ENCODE data around the gene TSTD2.
A peak's percentile ranks its signal among the peaks of the same experiment; 100 is the strongest.

The TSTD2 gene

DNA sequence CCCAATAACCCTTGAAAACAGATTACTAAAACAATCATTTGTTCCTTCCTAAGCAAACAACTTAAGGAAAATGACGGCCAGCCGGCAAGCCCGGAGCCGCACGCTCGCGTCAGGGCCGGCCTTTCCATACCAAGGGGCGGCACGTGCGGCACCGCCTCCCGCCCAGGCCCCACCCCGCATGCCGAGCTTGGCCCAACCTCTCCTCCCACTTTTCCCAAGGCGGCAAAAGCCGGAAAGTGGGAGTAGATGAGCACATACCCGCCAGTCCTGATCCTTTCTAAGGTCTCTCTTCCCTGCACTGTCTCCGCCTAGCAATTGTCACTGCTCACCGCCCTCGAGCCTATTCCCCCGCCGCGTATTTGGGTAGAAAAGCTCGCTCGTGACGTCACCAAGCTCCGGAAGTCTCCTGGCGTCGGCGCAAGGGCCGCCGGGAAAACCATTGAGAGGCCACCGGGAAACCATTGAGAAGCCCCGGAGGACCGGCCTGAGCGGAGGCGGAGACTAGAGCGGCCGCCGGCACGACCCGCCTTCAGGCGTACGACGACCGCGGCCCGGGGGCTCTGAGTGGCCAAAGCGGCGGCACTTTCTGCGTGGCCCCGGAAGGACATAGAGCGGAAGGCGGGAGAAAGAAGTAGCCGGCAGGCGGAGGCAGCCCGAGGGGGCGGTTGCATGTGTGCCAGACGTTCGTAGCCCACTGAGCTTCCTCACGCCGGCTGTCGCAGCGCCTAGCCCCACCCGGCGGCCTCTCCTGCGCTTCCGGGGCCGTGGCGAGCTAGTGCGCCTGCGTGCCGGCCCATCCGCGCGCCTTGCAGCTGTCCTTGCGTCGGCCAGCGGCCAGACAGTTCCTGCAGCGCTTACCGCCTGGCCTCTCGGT, at the start of gene TSTD2, which contains the start of gene NCBP1:
Gene TSTD2 (minus strand): TSS at position 384 of the 874 bp plus-strand sequence. CDS start 5,806 bp downstream, outside the sequence.
Gene NCBP1 (plus strand): TSS at position 837 of the 874 bp plus-strand sequence. CDS start 61 bp downstream, outside the sequence.
- peak; percentile 95 for DNase-seq (ENCODE audit: low spot score)

DNA sequence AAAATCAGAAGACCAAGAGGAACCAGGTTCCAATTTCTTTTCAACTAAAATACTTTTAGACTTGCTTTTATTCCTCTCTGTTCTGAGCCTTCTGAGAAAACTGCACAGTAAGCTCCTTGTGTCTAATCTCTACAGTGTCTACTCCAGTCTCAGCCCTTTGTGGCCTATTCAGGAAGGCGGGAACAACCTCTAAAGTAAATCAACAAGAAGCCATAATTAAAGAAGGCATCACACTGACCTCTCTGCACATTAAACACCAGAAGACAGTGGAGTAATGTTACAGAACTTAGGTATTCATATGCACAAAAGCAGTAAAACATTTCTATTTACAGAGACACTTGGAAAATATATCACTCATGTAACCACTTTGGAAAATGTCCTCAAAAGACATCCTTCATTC, 49.1 kb upstream of the TSTD2 start:
- DNase-seq (ENCODE audit: low spot score) = no peak

DNA sequence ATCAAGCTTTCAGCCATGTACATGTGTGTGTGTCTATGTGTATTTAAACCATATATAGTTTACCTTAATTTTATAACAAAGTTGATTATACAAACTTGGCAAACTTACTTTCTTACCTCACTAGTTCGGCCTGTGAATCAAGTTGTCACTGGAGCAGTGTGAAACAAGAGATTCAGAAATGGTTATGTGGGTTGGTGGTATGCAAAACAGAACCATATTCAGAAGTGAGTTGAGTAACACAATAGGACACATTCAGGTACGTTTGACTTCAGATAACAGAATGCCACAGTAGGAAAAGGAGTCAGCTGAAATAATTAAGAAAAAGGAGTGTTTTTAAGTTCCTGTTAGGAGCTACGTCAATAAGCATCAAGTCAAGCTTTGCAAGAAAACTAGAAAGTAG, 42.5 kb upstream of the TSTD2 start:
- no peak for DNase-seq (ENCODE audit: low spot score)

DNA sequence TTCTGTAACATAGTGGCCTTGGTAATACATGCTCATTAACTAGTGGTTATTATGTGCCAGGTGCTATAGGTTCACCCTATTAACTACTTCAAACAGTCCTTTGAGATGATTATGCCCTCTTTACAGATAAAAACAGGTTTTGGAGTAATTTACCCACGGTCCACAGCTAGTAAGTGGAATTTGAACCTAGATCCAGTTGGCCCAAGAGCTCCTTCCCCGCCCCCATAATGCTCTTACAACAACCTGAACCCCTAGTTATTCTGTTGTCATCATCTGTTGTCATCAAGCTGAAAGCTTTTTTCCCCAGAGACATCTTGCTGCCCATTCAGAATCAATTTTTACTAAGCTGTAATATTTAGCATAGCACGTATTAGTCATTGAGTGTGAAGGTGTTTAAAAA, 40.8 kb upstream of the TSTD2 start:
- no peak for DNase-seq (ENCODE audit: low spot score)

DNA sequence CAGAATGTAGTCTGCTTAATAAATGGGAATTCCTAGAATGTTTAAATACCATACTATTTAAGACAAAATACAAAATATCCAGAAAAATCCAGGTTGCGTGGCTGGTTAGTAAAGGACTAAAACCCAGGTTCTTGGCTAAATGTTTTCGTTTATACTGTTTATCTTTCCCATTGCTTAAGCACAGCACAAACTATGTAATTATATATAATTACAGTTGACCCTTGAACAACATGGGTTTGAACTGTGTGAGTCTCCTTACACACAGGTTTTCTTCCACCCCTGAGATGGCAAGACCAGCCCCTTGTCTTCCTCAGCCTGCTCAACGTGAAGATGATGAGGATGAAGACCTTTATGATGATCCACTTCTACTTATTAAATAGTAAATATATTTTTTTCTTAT, 39.2 kb upstream of the TSTD2 start:
- DNase-seq (ENCODE audit: low spot score) = no peak

DNA sequence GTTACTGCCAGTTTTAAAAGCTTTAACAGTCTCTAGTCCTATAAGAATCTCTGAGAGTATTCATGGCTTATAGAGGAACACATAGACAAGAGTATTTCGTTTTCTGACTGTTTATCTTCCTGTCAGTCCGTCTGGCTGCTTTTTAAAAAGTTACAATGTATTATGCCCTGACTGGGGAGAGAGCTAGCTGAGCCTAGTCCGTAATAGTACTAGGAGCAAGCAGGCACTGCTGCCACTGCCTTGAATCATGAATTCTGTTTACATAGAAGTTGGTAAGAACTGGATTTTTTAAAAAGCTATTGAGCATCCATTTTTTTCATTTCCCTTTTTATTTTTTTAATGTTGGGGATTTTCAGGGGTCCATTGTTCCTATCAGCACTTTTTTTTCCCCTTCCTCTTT, 37.4 kb upstream of the TSTD2 start:
- DNase-seq (ENCODE audit: low spot score) = no peak

DNA sequence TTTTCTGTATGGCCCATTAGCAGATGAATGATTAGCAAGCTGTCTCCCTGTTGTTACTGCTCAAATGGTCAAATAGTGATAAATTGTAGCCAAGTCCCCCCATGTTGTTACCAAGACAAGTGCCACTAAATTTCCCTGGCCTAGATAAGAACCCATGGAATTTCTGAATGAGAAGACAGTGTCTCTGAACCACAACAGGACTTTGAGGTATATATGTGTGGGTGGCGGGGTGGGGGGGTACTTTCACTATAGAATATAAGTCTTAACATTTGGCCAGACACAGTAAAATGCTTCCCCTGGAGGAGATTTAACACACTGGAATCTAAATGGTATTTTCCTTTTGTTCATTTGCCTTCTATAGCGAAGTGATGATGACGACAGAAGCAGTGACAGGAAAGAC, 35.3 kb upstream of the TSTD2 start:
- no peak for DNase-seq (ENCODE audit: low spot score)

DNA sequence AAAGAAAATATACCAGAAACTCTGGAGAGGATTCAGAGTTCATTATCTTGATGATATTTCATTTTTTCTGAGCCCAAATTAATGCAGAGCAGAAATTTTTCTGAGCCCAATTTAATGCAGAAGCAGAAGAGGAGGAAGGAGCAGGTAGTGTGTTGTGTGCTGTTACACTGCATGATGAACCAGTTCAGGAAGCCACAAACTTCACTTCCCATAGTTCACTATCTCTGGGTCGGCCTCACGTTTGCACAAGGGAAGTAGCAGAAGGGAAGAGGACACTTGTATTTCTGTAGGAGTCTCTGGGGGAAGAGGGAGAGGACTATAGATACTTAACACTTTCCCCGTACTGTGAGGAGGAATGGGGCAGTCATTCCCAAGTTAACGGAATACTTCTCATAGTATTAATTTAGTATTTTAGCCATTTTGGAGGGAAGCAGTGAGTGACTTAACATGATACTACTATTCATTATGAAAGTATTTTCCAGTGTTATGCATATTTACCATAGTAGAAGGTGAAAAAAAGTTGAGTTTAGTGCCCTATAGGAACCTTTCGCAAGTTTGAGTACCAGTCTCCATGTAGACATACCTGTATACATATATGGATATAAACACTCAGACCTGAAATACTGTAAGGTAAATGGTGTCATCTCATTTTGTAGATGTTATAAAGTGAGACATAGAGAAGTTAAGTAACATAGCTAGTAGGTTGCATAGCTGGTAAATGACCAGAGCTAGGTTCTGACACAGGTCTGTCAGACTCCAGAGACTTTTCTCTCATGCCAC, 33.9 kb upstream of the TSTD2 start:
- DNase-seq (ENCODE audit: low spot score) = no peak

DNA sequence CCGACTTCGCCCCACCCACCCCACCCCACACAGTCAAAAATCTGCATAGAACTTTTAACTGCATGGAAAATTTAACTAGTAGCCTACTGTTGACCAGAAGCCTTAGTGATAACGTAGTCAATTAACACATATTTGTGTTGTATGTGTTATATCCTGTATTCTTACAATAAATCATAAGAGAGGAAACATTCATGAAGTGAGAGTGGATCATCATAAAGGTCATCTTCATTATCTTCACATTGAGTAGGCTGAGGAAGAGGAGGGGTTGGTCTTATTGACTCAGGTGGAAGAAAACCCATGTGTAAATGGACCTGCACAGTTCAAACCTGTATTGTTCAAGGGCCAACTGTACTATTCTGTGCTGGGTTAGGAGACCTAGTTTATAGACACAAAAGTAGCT, 32.6 kb upstream of the TSTD2 start:
- DNase-seq (ENCODE audit: low spot score) = no peak

DNA sequence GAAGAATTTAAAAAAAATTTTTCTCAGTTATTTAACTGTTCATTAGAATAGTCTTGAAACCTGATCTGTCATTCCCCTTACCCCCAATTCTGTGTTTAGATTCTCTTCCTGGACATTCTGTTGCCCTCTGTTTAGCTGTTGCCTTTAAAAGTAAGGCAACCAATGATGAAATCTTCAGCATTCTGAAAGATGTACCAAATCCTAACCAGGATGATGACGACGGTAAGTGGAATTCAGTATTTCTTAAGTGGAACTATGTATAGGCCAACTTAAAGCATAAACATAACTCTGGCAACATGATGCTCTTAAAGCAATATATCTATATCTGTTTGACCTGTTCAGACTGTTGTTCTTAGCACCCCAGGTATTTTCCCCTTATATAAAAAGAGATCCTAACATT, 27.7 kb upstream of the TSTD2 start:
- no peak for DNase-seq (ENCODE audit: low spot score)

DNA sequence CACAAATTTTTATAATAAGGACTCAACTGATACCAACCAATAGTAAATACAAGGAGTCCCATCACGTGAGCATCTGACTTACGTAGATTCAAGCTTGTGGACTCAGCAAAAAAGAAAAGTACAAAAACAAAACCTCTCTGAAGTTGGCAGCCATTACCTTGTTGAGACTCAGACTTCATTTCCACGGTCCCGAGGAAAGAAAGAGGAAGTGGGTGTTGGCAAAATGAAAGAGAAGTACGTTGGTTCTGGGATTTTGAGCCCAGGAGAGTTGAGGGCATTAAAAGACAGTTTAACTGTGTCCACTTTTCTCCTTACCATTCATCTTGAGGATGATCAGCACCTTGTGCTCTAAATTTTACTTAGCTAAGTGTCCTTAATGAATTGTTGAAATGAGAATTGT, 27.2 kb upstream of the TSTD2 start:
- DNase-seq (ENCODE audit: low spot score) = no peak

DNA sequence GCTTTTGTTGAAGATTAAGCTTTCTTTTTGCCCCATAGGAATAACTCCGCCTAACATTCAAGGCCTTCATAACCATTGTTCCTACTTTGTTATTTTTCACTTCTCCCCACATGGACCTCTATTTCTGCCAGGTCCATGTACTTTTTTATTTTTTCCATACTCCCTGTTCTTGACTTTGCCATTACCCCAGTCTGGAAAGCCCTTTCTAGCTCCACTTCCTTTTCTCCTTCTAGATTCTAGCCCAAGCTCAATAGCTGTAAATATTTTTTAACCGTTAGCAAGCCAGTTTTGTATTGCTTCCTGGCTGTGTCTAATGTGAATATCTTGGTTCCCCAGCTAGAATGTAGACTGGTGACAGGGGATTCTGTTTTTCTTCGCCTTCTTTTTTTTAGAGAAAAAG, 26.6 kb upstream of the TSTD2 start:
- DNase-seq (ENCODE audit: low spot score) = no peak

DNA sequence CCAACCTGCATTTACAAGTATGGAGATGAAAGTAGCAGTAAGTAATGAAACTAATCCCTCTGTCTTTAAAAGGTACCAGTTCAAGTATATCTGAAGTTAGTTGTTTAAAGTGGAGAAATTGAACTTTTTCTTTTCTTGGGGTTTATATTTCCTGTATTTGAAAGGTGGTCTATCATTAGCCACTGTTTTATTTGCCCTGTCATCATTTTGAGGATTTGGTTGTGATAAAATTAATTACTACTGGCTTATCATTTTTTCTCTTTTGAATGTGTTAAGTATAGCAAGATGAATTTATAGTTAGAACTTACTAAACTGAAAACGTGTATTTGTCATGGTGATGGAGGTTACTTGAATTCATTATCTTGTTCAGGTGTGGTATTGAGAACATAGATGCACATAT, 25.5 kb upstream of the TSTD2 start:
- no peak for DNase-seq (ENCODE audit: low spot score)

DNA sequence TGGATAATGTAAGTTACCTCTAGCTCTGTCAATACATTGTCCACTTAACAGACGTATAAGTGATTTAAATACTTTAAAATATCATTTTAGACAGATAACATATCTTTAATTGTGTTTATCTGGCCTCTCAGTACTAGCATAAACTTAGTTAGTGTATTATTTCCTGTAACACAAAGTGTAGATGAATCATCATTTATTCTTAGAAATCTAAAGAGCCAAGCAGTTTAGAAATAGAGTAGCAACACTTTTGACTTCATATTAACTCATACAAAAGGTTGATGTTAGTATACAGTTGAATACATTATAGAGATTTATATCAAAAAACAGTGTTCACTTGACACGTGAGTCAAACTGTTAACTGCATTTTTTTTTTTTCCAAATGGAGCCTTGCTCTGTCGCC, 18.5 kb upstream of the TSTD2 start:
- no peak for DNase-seq (ENCODE audit: low spot score)

DNA sequence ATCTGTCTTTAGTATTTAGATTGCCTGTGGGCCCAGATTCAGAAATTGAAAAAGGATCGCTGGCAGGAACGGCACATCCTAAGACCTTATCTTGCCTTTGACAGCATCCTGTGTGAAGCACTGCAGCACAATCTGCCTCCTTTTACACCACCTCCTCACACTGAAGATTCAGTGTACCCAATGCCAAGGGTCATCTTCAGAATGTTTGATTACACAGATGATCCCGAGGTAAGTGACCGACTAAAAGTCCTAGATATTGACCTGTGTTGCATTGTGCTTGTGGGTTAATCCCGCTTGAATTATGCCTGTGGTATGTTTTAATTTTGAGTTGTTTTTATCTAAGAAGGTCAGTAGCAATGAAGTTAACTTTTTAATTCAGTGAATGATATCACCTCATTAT, 14.8 kb upstream of the TSTD2 start:
- no peak for DNase-seq (ENCODE audit: low spot score)

DNA sequence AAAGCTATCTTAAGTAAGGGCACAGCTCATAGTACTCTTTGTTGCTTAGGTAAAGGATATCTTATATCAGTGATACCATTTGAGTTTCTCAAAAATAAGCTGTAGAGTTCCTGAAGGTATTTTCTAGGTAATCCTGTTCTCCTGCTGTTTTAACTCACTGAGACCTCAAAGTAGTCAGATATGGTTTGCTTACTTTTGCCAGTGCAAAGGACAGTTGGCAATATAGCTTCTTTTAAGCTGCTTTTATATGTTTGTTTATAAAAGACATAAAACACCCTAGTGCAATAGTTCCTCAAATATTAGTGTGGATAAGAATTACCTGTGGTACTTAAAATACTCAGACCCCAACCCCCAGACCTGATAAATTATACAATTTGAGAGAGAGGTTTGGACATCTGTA, 12.6 kb upstream of the TSTD2 start:
- DNase-seq (ENCODE audit: low spot score) = no peak

DNA sequence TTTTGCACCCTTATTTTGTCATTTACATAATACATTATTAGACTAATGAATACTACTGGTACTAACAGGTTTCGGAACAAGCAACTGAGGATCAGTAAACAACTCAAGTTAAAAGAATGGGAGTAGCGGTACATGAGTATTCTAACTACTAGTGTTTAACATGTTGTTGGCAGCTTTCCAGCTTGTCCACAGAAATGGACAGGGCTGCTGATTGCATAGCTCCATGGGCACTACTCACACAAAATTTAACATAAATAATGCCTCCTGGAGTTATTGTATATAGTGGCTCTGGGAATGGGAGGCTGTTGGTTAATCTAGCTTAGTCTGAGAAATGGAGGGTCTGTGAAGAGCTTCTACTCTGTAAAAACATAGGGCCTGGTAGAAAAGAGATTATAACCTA, 7.2 kb upstream of the TSTD2 start:
- DNase-seq (ENCODE audit: low spot score) = no peak

DNA sequence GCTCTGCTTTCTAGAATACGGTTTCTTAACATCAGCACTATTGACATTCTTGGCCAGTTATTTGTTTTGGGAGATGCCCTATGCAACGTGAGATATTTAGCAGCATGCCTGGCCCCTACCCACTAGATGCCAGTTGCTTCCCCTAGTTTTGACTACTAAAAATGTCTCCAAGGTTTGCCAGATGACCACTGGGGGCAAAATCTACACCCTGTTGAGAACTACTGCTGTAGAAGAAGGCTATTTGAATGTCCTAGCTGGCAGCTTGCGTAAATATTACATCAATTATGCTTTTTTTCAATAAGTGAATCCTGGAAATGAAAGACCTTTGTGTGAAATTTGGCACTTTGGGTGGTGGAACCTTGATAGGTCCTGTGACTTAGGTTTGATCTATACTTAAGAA, 5.5 kb upstream of the TSTD2 start:
- no peak for DNase-seq (ENCODE audit: low spot score)

DNA sequence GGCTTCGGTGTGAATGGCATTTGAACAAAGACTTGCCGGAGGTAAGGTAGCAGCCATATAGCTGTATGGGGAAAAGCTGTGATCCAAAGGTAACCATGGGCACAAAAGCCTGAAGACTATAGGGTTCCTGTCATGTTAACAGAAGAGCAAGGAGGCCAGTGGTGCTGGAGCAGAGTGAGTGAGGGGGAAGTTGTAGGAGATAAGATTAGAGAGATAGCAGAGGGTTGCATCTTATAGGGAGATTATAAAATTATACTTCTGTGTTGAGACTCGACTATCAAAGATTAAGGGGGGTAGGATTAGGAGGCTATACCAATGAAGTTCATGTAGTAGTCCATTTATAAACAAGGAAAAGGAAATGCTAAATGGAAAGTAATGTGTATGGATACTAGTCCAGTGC, 3.7 kb upstream of the TSTD2 start:
- DNase-seq (ENCODE audit: low spot score) = no peak

DNA sequence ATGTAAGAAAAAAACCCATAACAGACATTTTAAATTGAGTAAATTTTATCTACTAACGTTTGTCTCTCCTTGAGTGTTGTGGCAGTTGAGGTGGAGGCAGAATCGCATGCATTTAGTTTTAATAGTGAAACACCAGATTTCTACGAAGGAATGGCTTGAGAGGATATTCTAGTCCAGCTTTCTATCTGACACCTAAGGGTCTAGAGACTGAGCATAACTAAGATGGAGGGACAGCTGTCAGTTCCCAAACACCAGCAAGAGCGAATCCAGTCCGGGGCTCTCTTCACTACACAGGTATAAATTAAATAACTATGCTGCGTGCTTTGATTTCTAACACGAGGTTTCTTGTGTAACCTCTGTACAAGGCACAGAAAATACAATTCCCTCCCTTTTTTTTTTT, 1.9 kb upstream of the TSTD2 start:
- DNase-seq (ENCODE audit: low spot score) = no peak

DNA sequence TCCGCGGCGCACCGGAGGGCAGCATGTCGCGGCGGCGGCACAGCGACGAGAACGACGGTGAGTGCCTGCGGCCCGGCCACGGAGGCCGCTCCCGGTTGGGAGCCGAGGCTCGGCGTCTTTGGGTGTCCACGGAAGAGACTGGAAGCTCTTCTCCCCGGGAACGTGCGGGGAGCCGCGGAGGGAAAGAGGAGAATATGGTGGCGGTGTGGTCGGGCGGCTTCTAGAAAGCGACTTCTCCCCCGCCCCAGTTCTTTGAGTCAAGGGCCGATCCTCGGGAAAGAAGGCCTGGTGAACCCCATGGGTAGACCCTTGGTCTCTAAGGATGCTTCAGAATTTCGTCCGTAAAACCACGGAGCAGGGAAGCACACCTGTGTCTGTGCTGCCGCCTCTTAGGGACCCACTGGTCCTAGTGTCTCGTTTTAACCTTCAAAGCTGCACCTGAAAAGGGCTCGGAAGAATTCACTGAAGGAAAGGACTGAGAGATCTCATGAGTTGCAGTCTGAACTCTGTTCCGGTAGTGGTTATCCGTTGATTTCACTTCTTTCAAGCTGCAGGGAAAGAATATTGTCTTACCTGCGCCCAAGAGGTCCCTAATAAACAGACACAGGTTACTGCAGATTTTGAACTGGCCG, 807 bp upstream of the TSTD2 start:
- DNase-seq (ENCODE audit: low spot score) = no peak

DNA sequence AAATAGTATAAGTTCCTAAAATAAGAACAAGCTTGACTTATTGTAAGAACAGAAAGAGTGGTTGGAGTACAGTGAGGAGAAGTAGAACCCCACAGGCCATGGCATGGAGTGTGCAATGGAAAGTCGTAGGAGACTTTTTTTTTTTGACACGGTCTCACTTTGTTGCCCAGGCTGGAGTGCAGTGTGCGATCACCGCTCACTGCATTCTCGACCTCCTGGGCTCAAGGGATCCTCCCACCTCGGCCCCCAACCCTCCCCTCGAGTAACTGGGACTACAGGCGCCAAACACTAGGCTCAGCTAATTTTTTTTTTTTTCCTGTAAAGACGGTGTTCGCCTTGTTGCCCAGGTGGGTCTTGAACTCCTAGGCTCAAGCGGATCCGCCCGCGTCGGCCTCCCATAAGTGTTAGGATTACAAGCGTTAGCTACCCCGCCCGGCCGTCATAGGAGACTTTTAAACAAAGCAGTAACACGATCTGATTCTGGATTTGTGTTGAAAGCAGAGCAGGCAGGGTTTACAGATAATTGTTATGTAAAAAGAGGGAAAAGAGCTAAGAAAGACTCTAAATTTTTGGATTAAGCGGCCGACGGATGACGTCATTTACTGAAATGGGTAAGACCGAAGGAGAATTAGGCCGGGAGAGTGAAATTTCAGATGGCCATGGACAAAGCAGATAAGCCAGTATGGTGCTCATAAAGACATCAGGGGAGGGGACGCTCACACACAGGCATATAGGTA, 752 bp downstream of the TSTD2 start:
- peak; percentile 49 for DNase-seq (ENCODE audit: low spot score)
